ENCODE data around the gene AMPH.
A peak's percentile ranks its signal among the peaks of the same experiment; 100 is the strongest.

Gene AMPH

DNA sequence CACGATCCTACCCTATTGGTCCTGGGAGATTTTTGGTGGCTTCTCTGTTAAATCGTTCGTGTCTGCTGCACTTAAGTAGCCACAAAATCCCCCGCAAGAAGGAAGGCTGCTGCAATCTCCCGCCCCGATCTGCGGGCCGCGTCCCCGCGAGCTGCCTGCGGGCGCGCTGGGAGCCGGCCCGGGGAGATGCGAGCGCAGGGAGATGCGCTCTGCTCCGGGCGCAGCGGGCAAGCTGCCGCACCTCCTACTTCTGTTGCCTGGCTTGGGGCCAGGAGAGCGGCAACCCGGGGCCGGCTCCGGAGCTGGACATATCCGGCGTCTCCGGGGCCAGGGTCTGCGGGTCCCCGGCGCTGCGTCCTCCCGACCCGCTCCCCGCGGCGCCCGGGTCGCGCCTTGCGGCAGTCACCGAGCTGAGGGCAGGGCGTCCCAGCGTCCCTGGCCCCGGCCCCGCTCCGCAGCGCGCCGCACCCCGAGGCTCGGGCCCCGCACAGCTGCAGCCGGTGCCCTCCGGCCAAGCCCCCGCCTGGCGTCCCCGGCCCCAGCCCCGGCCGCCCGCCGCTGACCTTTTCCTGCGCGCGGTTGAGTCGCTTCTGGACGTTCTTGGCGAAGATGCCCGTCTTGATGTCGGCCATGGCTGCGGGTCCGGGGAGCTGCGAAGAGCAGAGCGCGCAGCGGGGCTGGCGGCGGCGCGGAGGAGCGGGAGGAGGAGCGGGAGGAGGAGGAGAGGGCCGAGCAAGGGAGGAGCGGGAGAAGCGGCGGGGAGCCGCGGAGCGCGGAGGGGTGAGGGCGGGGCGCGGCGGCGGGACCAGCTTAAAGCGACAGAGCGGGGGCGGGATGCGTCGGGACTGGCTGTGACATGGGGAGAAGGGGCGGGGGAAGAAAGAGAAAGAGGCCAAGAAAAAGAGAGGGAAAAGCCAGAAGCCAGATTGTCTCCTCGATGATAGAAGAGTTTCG lies at the start of gene AMPH:
AMPH (minus strand) TSS at position 654 of the 954 bp plus-strand sequence; CDS start at position 632, 22 bp downstream.
- peak; percentile 53 for DNase-seq (ENCODE audit: low read depth)

DNA sequence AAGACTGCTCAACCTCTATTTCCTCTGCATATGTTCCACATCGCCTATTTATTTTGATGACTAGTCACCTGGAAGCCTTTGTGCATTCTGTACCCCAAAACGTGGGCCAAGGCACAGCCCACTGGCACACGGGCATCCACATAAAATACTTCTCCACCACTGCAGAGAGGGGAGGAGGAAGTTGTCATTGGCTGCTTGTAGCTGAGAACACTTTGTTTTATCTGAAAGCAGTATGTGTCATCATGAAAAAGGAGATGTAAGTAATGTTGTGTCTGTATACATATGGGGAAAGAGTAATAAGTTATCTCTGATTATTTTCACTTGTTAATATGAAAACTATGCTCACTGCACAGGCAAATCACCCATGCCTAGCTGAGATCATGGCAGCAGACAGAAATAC lies 48.2 kb upstream of the AMPH start:
- DNase-seq (ENCODE audit: low read depth) = no peak

DNA sequence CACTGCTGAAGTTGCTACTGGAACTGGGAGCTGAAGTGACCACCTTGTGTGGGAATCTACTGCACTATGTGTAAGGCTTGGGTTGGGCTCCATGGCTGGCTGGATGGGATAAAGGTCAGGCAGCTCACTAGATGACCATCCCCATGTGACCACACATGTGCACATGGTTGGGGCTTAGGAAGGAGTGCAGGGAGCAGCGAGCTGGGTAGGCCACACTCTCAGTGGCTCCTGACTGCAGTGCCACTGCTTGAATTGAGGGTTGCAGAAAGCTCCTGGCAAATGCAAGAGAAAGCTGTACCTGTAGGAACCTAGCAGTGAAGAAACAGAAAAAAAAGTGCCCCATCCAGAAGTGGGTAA lies 47.5 kb upstream of the AMPH start:
- no peak for DNase-seq (ENCODE audit: low read depth)

DNA sequence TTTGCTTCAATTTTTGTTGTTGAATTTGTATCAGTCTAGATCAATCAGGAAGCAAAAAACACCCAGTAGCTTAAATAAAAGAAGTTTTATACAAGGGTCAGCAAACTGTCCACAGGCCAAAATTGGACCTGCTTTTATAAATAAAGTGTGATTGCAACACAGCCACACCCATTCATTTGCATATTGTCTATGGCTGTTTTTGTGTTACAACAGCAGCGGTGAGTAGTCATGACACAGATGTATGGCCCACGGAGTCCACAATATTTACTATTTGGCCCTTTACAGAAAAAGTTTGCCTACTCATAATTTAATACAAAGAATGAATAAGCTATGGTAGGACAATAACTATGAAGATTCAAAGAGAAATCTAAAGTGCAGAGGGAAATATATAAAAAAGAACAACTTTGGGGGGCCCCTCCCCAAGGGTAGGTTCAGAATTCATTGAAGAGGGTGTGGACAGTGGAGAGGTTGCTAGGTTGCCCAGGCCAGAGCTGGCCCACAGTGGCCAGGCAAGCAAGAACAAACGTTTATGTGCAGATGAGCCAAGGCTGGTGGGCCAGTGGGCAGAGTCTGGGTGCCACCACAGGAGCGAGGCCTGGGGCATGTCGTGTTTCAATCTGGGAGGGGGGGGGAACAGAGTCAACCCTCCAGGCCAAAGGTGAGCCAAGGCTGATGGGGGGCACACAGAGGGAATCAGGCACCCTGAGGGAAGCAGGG lies 47.0 kb upstream of the AMPH start:
- DNase-seq (ENCODE audit: low read depth) = no peak

DNA sequence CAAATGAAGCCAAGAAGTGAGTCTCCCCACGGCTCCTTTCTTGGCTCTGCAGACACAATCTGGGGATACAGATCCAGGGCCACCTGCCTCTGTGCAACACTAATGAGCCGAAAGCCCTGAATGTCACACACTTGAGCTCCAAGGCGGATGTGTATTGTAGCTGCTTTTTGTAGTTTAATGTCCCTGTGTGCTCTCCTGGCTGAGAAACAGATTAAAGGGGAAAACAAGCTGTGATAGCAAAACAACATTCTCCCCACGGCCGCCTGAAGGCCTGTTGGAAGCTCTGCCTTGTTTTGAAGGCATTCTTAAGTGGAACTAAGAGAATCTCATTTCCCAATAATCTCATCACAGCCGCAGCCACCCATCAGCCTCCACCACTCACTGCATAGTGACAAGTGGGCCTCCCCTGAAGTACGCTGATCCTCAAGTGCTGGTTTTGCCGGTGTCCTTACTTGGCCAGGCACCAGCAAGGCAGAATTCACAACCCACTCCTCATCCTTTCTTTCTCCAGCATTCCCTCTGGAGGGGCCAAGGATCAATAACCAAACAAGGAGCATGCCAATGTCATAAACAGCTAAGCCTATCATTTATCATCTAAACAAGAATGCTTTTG lies 44.4 kb upstream of the AMPH start:
- no peak for DNase-seq (ENCODE audit: low read depth)

DNA sequence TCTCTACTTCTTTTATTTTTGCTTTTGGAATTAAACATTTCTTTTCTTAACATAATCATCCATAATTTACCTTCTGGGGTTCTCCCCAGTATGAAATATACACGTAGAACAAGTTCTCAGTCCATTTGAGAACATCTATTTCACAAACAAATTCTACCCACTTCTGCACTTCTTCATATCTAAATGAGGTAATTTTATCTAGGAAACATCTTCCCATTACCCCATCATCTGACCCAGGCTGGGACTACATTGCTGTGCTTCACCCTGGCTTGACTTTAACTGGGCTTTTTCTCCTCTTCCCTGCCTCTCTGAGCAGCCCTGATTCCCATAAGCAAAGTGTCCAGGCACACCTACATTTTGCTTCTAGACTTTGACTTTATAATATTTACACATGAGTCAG lies 43.3 kb upstream of the AMPH start:
- DNase-seq (ENCODE audit: low read depth) = no peak

DNA sequence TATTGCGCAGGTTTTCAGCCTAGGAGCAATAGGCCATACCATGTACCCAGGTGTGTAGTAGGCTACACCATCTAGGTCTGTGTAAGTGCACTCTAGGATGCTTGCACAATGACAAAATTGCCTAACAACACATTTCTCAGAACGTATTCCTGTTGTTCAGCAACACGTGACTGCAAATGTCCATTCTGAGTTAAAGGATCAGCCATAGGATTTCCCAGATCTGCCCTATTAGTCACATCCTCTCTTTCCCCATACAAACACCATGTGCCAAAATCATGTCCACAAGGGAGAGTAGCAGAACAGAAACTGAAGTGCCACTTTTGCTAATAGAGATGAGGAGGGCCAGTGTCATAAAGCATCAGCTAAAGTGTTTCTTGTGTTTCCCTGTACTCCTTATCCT lies 42.6 kb upstream of the AMPH start:
- DNase-seq (ENCODE audit: low read depth) = peak; percentile 70

DNA sequence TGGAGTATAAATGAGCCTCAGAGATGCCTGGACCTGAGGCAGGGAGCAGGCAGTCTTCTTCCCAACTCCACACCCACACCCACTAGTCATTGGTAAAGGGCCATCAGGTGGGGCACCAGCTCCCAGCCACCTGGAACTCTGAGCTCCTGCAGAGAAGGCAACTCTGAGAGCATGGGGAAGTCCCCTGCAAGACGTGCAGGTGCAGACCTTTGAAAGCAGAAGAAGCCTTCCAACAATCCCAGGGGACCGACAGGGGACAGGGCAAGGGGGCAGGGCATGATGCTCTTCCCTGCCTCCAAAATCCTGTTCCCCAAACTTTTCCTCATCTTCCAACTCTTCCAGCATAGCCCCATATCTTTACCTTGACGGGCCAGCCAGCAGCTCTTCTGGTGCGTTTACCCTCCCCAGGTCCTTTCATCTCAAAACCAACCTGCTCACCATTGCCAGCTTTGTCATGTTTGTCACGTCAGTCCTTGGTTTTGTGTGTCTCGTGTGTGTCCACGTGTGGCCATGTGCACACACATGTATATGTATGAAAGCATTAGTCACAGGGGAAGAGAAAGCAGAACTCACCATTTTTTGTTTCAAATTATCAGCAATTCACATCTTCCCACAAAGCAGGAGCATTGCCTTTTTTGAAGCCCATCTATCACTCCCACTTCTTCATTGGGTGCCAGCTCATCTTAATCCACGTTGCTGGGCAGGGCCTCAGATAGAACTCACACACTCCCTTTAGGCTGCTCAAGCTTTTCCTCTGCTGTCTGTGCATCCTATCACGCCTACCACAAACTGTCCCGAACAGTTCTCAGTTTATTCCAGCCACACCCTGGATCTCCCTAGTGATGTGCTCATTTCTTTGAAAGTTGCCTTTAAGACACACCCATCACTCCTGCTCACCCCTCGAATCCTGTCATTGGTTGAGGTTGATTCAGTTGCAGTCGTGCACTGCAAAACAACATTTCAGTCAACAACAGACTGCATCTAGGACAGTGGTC lies 41.0 kb upstream of the AMPH start:
- DNase-seq (ENCODE audit: low read depth) = no peak

DNA sequence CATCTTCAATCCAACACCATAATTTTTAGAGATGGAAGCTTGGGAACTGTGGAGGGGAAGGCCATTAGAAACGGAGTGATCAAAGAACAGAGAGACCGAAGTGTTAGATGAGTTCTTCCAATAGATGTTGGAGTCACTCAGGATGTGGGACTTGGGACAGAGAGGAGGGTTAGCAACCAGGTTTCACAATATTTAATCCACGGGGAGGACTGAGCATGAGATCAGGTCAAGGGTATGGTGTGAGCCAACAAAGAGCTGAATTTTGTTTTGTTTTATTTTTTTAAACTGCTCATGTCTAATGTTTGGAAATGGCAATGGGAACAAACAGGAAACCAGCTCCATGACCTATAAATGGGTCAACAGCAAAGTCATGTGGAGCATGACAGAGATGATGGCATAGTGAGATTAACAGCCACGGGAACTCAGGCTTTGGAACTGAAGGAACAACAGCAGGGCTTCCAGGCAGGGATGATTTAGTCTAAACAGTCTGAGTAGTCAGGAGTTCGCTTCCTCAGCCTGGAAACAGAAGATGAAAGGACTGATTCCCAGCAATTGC lies 38.9 kb upstream of the AMPH start:
- DNase-seq (ENCODE audit: low read depth) = no peak

DNA sequence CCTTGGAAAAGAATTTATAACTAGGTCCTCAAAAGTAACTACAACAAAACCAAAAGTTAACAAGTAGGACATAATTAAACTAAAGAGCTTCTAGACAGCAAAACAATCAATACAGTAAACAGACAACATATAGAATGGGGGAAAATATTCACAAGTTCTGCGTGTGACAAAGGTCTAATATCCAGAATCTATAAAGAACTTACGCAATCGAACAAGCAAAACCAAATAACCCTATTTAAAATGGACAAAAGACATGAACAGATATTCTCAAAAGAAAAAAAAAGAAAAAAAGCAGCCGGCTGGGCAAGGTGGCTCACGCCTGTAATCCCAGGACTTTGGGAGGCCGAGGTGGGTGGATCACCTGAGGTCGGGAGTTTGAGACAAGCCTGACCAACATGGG lies 33.8 kb upstream of the AMPH start:
- DNase-seq (ENCODE audit: low read depth) = no peak

DNA sequence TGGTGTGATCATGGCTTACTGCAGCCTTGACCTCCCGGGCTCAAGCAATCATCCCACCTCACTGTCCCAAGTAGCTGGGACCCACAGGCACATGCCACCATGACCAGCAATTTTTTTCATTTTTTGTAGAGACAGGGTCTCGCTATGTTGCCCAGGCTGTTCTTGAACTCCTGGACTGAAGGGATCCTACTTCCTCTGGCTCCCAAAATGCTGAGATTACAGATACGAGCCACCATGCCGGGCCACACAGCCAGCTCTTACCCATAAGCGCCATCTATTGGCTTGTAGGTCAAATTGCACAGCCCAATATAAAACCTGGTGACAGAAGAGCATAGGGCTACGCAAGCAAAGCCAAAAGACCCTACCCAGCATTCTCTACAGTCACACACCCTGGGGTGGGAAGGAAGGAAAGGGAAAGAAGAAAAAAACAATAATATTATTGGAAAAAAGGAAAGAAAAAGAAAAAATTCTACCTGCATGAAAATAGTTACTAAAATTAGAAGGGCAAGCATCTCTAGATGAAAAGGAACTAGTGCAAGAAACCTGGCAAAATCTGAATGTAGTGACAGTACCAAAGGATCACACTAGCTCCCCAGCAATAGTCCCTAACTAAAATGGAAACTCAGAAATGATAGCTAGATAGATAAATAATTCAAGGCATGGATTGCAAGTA lies 29.4 kb upstream of the AMPH start:
- peak; percentile 63 for DNase-seq (ENCODE audit: low read depth)

DNA sequence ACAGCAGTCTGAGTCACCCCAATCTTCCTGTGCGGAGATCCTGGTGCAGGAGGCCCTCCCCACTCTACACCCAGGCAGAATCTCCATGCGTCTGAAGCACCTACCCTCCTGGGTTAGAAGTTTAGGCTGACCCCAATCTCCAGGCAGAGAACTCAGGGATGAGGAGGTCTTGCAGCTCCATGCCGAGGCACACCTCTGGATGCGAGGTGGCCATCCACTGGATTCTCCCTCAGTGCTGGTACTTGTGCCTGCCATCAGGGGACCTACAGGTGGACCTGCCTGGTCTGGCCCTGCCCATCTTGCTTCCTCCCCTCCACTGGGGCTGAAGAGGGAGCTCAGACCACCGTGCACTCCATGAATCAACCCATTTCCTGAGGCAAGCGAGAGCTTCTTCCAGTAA lies 28.8 kb upstream of the AMPH start:
- no peak for DNase-seq (ENCODE audit: low read depth)

DNA sequence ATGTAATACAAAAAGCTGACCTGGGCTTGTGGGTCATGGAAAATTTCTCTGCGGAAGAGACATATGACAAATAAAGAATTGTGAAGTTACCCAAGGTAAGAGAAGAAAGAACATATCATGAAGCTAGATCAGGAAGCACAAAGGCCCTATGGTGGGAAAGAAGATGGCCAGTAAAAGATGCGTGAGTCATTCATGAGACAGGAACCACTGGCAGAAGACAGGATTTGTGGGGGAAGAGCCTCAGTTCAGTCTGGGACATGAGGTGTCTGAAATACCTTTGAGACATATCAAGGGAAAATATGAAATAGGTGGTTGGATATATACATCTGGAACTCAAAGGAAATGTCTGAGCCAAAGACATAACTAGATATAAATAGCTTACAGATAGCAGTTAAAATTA lies 27.7 kb upstream of the AMPH start:
- no peak for DNase-seq (ENCODE audit: low read depth)

DNA sequence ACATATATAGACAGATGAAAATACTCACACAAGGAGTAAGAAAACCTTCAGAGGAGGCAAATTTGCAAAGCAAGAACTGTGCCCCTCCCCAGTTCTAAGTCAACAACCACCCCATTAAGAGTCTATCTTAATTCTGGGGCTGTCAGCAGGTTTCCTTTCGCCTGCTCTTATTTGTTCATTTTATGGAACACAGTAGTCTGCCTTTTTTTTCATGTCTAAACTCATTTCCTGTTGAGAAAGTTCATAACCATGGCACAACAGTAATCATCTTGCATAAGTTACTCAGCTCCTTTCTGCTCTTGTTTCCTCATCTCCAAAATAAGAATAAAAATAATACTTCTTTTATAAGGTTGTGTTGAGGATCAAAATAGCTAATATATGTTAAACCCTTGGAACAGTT lies 25.8 kb upstream of the AMPH start:
- DNase-seq (ENCODE audit: low read depth) = no peak

DNA sequence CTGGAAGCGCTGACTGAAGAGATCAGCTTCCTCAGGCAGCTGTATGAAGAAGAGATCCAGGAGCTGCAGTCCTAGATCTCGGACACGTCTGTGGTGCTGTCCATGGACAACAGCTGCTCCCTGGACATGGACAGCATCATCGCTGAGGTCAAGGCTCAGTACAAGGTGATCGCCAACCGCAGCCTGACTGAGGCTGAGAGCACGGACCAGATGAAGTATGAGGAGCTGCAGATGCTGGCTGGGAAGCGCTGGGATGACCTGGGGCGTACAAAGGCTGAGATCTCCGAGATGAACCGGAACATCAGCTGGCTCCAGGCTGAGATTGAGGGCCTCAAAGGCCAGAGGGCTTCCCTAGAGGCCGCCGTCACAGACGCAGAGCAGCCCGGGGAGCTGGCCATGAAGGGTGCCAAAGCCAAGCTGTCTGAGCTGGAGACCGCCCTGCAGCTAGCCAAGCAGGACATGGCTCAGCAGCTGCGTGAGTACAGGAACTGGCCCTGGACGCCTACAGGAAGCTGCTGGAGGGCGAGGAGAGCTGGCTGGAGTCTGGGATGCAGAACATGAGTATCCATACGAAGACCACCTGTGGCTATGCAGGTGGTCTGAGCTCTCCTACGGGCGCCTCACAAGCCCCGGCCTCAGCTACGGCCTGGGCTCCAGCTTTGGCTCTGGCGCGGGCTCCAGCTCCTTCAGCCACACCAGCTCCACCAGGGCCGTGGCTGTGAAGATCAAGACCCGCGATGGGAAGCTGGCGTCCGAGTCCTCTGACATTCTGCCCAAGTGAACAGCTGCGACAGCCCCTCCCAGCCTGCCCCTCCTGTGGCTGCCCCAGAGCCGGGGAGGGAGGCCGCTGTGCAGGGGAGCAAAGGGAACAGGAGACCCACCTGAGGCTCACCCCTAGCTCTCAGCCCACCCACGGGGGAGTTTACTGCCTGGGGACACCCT lies 24.9 kb upstream of the AMPH start:
- no peak for DNase-seq (ENCODE audit: low read depth)

DNA sequence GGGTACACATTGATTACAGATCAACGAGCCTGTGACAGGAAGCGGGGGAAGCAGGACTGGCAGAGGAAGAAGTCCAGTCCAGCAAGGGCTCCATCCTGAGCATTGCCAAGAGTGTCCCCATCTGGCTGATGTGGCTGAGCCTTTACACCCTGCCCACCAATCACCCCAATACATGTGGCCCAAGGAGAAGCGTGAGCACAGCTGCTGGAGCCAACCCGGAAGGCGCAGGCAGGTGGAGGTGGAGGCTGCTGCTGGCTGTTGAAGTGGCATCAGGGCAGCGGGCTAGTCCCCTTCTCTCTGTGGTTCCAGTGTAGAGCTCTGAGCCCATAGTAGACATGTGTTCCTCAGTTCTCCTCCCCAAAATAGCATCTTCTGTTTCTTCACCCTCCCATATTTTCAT lies 6.8 kb upstream of the AMPH start:
- DNase-seq (ENCODE audit: low read depth) = no peak

DNA sequence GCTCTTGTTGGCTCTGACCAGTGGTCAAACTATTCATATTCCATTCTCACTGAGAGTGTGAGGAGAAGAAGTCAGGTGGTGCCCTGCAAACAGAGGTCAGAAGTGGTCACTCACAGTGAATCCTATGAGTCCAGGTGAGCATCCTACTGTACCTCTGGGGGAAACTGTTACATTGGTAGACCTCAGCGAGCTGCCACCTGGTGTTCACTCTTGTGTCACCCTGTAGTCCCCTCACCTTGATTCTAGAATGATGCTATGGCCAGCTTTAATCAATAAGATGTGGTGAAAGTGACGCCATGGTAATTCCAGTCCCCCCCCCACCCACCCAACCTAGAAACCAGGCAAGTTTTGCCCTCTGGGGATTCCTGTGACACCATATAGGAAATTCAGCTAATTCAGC lies 1.2 kb upstream of the AMPH start:
- DNase-seq (ENCODE audit: low read depth) = no peak

DNA sequence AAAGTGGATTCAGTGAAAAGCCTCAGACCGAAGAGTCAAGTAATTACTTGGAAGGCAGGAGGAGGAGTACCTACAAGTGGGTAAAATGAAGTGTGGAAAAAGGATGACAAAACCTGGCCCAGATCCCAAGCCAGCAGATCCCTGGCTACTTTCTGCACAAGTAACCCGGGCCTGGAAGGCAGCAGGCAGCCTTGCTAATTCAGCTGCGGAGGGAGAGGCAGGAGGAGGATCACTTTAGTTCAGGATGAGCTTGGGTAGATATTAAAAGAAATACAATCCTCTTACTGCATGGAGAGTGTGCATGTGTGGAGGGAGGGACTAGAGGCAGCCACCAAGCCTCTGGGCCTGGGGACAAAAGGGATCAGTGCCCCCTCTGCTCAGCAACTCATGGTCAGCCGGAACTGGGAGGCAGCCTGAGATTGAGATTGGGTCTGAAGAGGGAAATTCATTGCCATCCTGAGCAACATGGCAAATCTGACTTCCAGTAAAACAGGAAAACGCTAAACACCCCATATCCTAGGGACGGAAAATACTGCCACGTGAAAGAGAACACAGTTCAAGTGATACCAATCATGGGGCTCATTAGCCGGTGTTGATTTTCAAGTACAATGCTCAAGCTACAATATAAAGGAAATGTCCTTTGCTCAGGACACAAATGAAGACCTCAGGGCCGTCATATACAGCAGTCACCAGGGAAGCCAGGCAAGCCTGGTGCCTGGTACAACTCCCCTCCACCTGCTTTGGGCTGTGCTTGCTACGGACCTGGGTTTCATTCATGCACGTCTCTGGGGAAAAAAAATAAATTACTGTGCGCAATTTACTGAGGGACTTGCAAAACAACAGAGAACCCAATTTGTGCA lies 1.3 kb downstream of the AMPH start:
- DNase-seq (ENCODE audit: low read depth) = no peak

Measured in EH (cell line).